H1 (cell line): ENCODE results near the gene ARGLU1. TPM values are rescaled to one million over a fixed set of nuclear protein-coding genes. Genes with fewer than 3 reads are reported as not detected.

Experiments used
- CTCF ChIA-PET: fragments of 300-600 bp; sonication (Branson Sonifier 250); formaldehyde crosslinking; loops from one replicate; lab custom pipeline; 2021; ENCODE audit not compliant: partially characterized antibody; lab: Charles Lee
- POLR2A ChIA-PET: fragments of 300-600 bp; sonication (Branson Sonifier 250); formaldehyde crosslinking; loops from one replicate; lab custom pipeline; 2021; ENCODE audit warnings: inconsistent platforms; ENCODE audit not compliant: partially characterized antibody; lab: Charles Lee
- DNase-seq, 2 experiments: peaks; one replicate each; pipeline versions ENCODE4 v3.0.0 to v3.0.0-alpha.2; 2010 to 2022; ENCODE audit warnings: low spot score in 2 of 2, low read depth in 1 of 2, mixed read lengths in 1 of 2
- FAIRE-seq: peaks from 2 replicates; lab custom pipeline; 2011; peaks lifted over from hg19 to GRCh38; lab: Jason Lieb, UNC
- H2AFZ ChIP-seq: 2 replicates; pipeline ENCODE4 v1.8.1; 2012; ENCODE audit warnings: low read length, inconsistent platforms
- H2AK5ac ChIP-seq: 2 replicates; pipeline ENCODE4 v1.6.1; 2013; ENCODE audit warnings: low read depth, low read length
- H2BK120ac ChIP-seq: replicated peaks from 2 replicates; pipeline ENCODE3; 2013; ENCODE audit warnings: low read depth, low read length, inconsistent platforms
- H2BK12ac ChIP-seq: 2 replicates; pipeline ENCODE4 v1.6.1; 2013; ENCODE audit warnings: low read depth, low read length
- H2BK15ac ChIP-seq: 2 replicates; pipeline ENCODE4 v1.6.1; 2013; ENCODE audit warnings: low read length
- H2BK20ac ChIP-seq: 2 replicates; pipeline ENCODE4 v1.6.1; 2013; ENCODE audit warnings: low read length
- H2BK5ac ChIP-seq: 2 replicates; pipeline ENCODE4 v1.6.1; 2013; ENCODE audit warnings: low read depth, low read length
- H3K14ac ChIP-seq: 2 replicates; pipeline ENCODE4 v1.6.1; 2013; ENCODE audit warnings: inconsistent platforms; ENCODE audit not compliant: insufficient read length
- H3K18ac ChIP-seq: 2 replicates; pipeline ENCODE4 v1.6.1; 2013; ENCODE audit warnings: low read length; ENCODE audit errors: extremely low read depth
- H3K23ac ChIP-seq: 2 replicates; pipeline ENCODE4 v1.6.1; 2013; ENCODE audit warnings: inconsistent platforms; ENCODE audit not compliant: insufficient read length
- H3K23me2 ChIP-seq: 2 replicates; pipeline ENCODE4 v1.6.1; 2013; ENCODE audit warnings: low read depth, low read length
- H3K27ac ChIP-seq: 2 replicates; pipeline ENCODE4 v1.6.1; 2011; ENCODE audit warnings: low read depth, low read length, inconsistent platforms
- H3K27me3 ChIP-seq, 4 experiments: replicated peaks in 1 of 4; 1 replicate in 1 of 4; 2 replicates in 3 of 4; pipeline versions ENCODE4 v1.6.1 to v1.8.1; 2011 to 2013; ENCODE audit warnings: low read length in 3 of 4, mild to moderate bottlenecking in 3 of 4, inconsistent platforms in 2 of 4, mixed read lengths in 2 of 4, moderate library complexity in 1 of 4; ENCODE audit not compliant: control insufficient read depth in 3 of 4, insufficient read depth in 3 of 4; ENCODE audit errors: extremely low read depth in 1 of 4
- H3K36me3 ChIP-seq, 4 experiments: 2 replicates each; pipeline versions ENCODE4 v1.6.1 to v1.8.1; 2011 to 2013; ENCODE audit warnings: mild to moderate bottlenecking in 4 of 4, low read length in 3 of 4, moderate library complexity in 2 of 4, control low read depth in 1 of 4, inconsistent platforms in 1 of 4; ENCODE audit not compliant: insufficient read depth in 4 of 4, control insufficient read depth in 2 of 4
- H3K4ac ChIP-seq: replicated peaks from 2 replicates; pipeline ENCODE3; 2013; ENCODE audit warnings: low read length, low read depth, mixed read lengths, inconsistent platforms; ENCODE audit not compliant: insufficient read length
- H3K4me1 ChIP-seq, 4 experiments: replicated peaks in 1 of 4; 1 replicate in 1 of 4; 2 replicates in 3 of 4; pipeline versions ENCODE4 v1.6.1 to v1.8.1; 2011 to 2013; ENCODE audit warnings: low read length in 3 of 4, inconsistent platforms in 2 of 4, mixed read lengths in 1 of 4; ENCODE audit not compliant: insufficient read depth in 4 of 4, control insufficient read depth in 3 of 4
- H3K4me2 ChIP-seq, 2 experiments: 2 replicates each; pipeline versions ENCODE4 v1.6.1 to v1.8.1; 2011 to 2013; ENCODE audit warnings: low read depth in 2 of 2, low read length in 2 of 2, control low read depth in 1 of 2, inconsistent platforms in 1 of 2, mild to moderate bottlenecking in 1 of 2; ENCODE audit not compliant: insufficient read depth in 1 of 2
- H3K4me3 ChIP-seq, 4 experiments: fragments of 200-600, 300-600 bp in 1 of 4; sonication (generic), shearing (Covaris generic), sonication (Bioruptor Twin) in 1 of 4; 2 replicates each; pipeline versions ENCODE4 v1.5.1 to v1.8.1; 2011 to 2016; ENCODE audit warnings: low read length in 4 of 4, low read depth in 3 of 4, control low read depth in 2 of 4, inconsistent platforms in 2 of 4, mild to moderate bottlenecking in 2 of 4, mixed read lengths in 1 of 4, moderate library complexity in 1 of 4; ENCODE audit not compliant: insufficient read depth in 2 of 4; ENCODE audit errors: extremely low read depth in 1 of 4
- H3K56ac ChIP-seq: replicated peaks from 2 replicates; pipeline ENCODE3; 2013; ENCODE audit warnings: low read depth, mild to moderate bottlenecking, mixed read lengths, low read length, inconsistent platforms; ENCODE audit not compliant: insufficient read length
- H3K79me1 ChIP-seq: 2 replicates; pipeline ENCODE4 v1.6.1; 2013; ENCODE audit warnings: low read depth, low read length, control low read depth
- H3K79me2 ChIP-seq, 2 experiments: 2 replicates each; pipeline versions ENCODE4 v1.6.1 to v1.8.1; 2012 to 2013; ENCODE audit warnings: low read length in 2 of 2, mild to moderate bottlenecking in 2 of 2, inconsistent platforms in 1 of 2; ENCODE audit not compliant: insufficient read depth in 2 of 2, control insufficient read depth in 1 of 2
- H3K9ac ChIP-seq, 4 experiments: replicated peaks in 1 of 4; 1 replicate in 1 of 4; 2 replicates in 3 of 4; pipeline versions ENCODE4 v1.6.1 to v1.8.1; 2011 to 2013; ENCODE audit warnings: low read depth in 3 of 4, low read length in 3 of 4, control low read depth in 2 of 4, mild to moderate bottlenecking in 2 of 4, moderate library complexity in 2 of 4, inconsistent platforms in 1 of 4; ENCODE audit errors: extremely low read depth in 1 of 4
- H3K9me3 ChIP-seq, 2 experiments: 2 replicates each; pipeline versions ENCODE4 v1.6.1 to v1.8.1; 2012 to 2013; ENCODE audit warnings: mild to moderate bottlenecking in 2 of 2, moderate library complexity in 2 of 2, control low read depth in 1 of 2, inconsistent platforms in 1 of 2, low read depth in 1 of 2, low read length in 1 of 2, mixed read lengths in 1 of 2; ENCODE audit not compliant: insufficient read depth in 2 of 2
- H4K20me1 ChIP-seq, 2 experiments: replicated peaks in 1 of 2; 2 replicates each; pipeline versions ENCODE3 to v1.8.1; 2011 to 2013; ENCODE audit warnings: inconsistent platforms in 2 of 2, low read length in 2 of 2, mild to moderate bottlenecking in 1 of 2; ENCODE audit not compliant: insufficient read depth in 2 of 2, control insufficient read depth in 1 of 2
- H4K5ac ChIP-seq: 2 replicates; pipeline ENCODE4 v1.6.1; 2013; ENCODE audit warnings: low read length, low read depth, mixed read lengths, inconsistent platforms; ENCODE audit not compliant: insufficient read length
- H4K8ac ChIP-seq: 2 replicates; pipeline ENCODE4 v1.8.0; 2013; ENCODE audit warnings: mild to moderate bottlenecking, moderate library complexity, low read length, inconsistent platforms; ENCODE audit not compliant: insufficient read depth; ENCODE audit errors: extremely low read depth
- H4K91ac ChIP-seq: replicated peaks from 2 replicates; pipeline ENCODE3; 2013; ENCODE audit warnings: low read length, mixed read lengths, inconsistent platforms; ENCODE audit not compliant: insufficient read length
- E2F6 ChIP-seq: IDR thresholded peaks from 2 replicates; pipeline ENCODE4 v1.6.1; 2012; ENCODE audit warnings: inconsistent platforms
- EP300 ChIP-seq, 2 experiments: IDR thresholded peaks; 1 replicate in 1 of 2; 2 replicates in 1 of 2; pipeline ENCODE4 v1.6.1; 2011 to 2012; ENCODE audit warnings: low read depth in 2 of 2, low read length in 2 of 2, mild to moderate bottlenecking in 2 of 2, borderline replicate concordance in 1 of 2, inconsistent platforms in 1 of 2, moderate library complexity in 1 of 2
- EZH2 ChIP-seq: fragments of 200-600 bp; sonication (generic); IDR thresholded peaks from 2 replicates; pipeline ENCODE4 v1.7.1; 2012; ENCODE audit warnings: low read depth, mild to moderate bottlenecking, moderate library complexity, low read length, inconsistent platforms; ENCODE audit not compliant: severe bottlenecking
- HDAC6 ChIP-seq: IDR thresholded peaks from one replicate; pipeline ENCODE4 v1.7.1; 2012; ENCODE audit warnings: low read depth, mild to moderate bottlenecking, inconsistent platforms, low read length, moderate library complexity
- JUND ChIP-seq: IDR thresholded peaks from 2 replicates; pipeline ENCODE4 v1.6.1; 2011; ENCODE audit warnings: mild to moderate bottlenecking, improper control_type of control experiment, low read length
- KDM4A ChIP-seq: IDR thresholded peaks from one replicate; pipeline ENCODE4 v1.7.1; 2012; ENCODE audit warnings: low read depth, mild to moderate bottlenecking, moderate library complexity, low read length, inconsistent platforms; ENCODE audit not compliant: severe bottlenecking
- MAFK ChIP-seq: IDR thresholded peaks from 2 replicates; pipeline ENCODE4 v1.6.1; 2012; ENCODE audit warnings: low read depth, mild to moderate bottlenecking, improper control_type of control experiment, low read length
- POU5F1 ChIP-seq: IDR thresholded peaks from 2 replicates; pipeline ENCODE4 v1.6.1; 2011; ENCODE audit warnings: low read depth, mild to moderate bottlenecking, low read length, moderate library complexity
- SIRT6 ChIP-seq: IDR thresholded peaks from one replicate; pipeline ENCODE4 v1.7.1; 2012; ENCODE audit warnings: low read length, inconsistent platforms
- SRF ChIP-seq: IDR thresholded peaks from 2 replicates; pipeline ENCODE4 v1.6.1; 2011; ENCODE audit warnings: mild to moderate bottlenecking, low read depth, low read length, moderate library complexity
- TAF7 ChIP-seq: optimal IDR thresholded peaks from 2 replicates; pipeline ENCODE3; 2011; ENCODE audit warnings: low read depth, mild to moderate bottlenecking, inconsistent platforms, low read length, moderate library complexity, borderline replicate concordance
- WGBS, 2 experiments: shearing (Covaris generic) in 1 of 2; methylation state at CpG; one replicate each; pipeline versions ENCODE4 v1.1.6 to v1.1.7; 2013 to 2015; ENCODE audit warnings: low lambda C conversion rate in 2 of 2, mixed read lengths in 2 of 2, inconsistent platforms in 1 of 2, low coverage in 1 of 2, missing lambda C conversion rate in 1 of 2; ENCODE audit not compliant: insufficient replicate concordance in 2 of 2, insufficient coverage in 1 of 2, insufficient read length in 1 of 2; ENCODE audit errors: extremely low coverage in 1 of 2, missing lambda C conversion rate in 1 of 2; 5-methylcytosine and 5-hydroxymethylcytosine counted together
- polyA plus RNA-seq, 7 experiments: library from polyadenylated mRNA; depleted of rRNA in 3 of 7; stranded (reverse) in 5 of 7; unstranded in 2 of 7; fragments of >200 nt in 5 of 7; fragments of 200-250 nt in 2 of 7; gene quantifications; 1 replicate in 5 of 7; 2 replicates in 1 of 7; 4 replicates in 1 of 7; pipeline versions ENCODE4 v1.2.1 to v1.2.3, GENCODE V29; 2011 to 2013; ENCODE audit warnings: missing spikeins in 2 of 7, mixed read lengths in 2 of 7
- total RNA-seq: library from RNA; stranded (reverse); fragmentation: NEBNext Ultra II Directional; extraction: Animal tissue kit (Norgen Biotek cat#: 25700); gene quantifications from 2 replicates; pipeline ENCODE4 v1.2.1, GENCODE V29; 2021

Gene ARGLU1
- total and polyA plus RNA-seq, 2 of the 8 experiments (the other 6 are each of a cell fraction or from before 2014, with no cell fraction given) = 47.8 to 84.9 TPM

- ChIA-PET CTCF (interaction anchor here (0.6 to 1.6 kb wide), 2 partner anchors 10 to 24 kb away, joined by 3 to 6 read pairs; no protein-coding TSS in a partner anchor), POLR2A (no interaction called here)
- Histone ChIP-seq H3K56ac (no peak overlapping the region), H4K8ac (no peak overlapping the region), H2BK12ac (no peak overlapping the region), H2BK20ac (no peak overlapping the region), H3K9me3 (no peaks in the 10 kb centered on the region), H3K27me3 (no peaks in the 10 kb centered on the region), H3K14ac (no peak overlapping the region), H3K23ac (no peak overlapping the region), H3K36me3 (no peaks in the 10 kb centered on the region), H3K79me1 (0 out of 2 replicates have a peak, but pooled peaks cover 2% of the 10 kb centered on the region), H3K4me1 (no peaks in the 10 kb centered on the region), H2BK5ac (no peak overlapping the region), H3K4me3 (no peak overlapping the region), H3K18ac (no peak overlapping the region), H3K4me2 (no peak overlapping the region), H3K9ac (no peak overlapping the region), H4K5ac (no peak overlapping the region)
- no peak for FAIRE-seq
- 87% methylated on average over 4 of the region's 4 CpGs; no CpG with 5 or more reads in 1 of the 2 experiments for WGBS, 2 experiments
- DNase-seq = no peak
- TF ChIP-seq MAFK (no peak), KDM4A (no peak), EZH2 (no peak), SRF (no peak), TAF7 (no peak), JUND (no peak), E2F6 (no peak), HDAC6 (no peak), EP300 (IDR thresholded peaks at IDR 0.05; ENCODE audit: borderline replicate concordance in 1 of 2, low read depth in 2 of 2, low read length in 2 of 2) (no peak), SIRT6 (no peak), POU5F1 (no peak)
- TF ChIP-seq, all 59 proteins: peak for 0
- H4K91ac ChIP-seq = no peak overlapping the region
- no peak overlapping the region for H2AK5ac ChIP-seq
- H3K23me2 ChIP-seq = peaks cover 4% of the 10 kb centered on the region; the same call in 1 of the 2 replicates
- no peak overlapping the region for H2BK15ac ChIP-seq
- H2BK120ac ChIP-seq = no peak overlapping the region
- H2AFZ ChIP-seq = no peak overlapping the region
- H3K79me2 ChIP-seq = no peaks in the 10 kb centered on the region
- H3K4ac ChIP-seq = no peak overlapping the region
- H3K27ac ChIP-seq = no peak overlapping the region
- H4K20me1 ChIP-seq = peaks cover 0 to 3% of the 10 kb centered on the region in 2 experiments
Measured at GRCh38 chr13:106594980-106595379, 27.0 kb upstream of the ARGLU1 start.
